Hepatocyte (in vitro differentiated cells): ENCODE data around the gene EIF4G3.
"Not testable (repeated sequence)": the region's sequence is repeated elsewhere in the genome, so short reads cannot be mapped to it uniquely, and the experiment has no call there.

Source experiments
- EZH2phosphoT487 ChIP-seq: fragments of 200-600 bp; sonication (generic); IDR thresholded peaks from one replicate; pipeline ENCODE4 v1.6.1; 2018; ENCODE audit warnings: antibody characterized with exemption, mild to moderate bottlenecking, low read depth, moderate library complexity; ENCODE audit not compliant: unreplicated experiment, severe bottlenecking
- TF ChIP-seq, protein P1 (sequence below): fragments of 200-600 bp; sonication (generic); IDR thresholded peaks from 2 replicates; pipeline ENCODE4 v1.5.1; 2016; ENCODE audit warnings: antibody characterized with exemption, mild to moderate bottlenecking; ENCODE audit not compliant: poor library complexity

DNA sequence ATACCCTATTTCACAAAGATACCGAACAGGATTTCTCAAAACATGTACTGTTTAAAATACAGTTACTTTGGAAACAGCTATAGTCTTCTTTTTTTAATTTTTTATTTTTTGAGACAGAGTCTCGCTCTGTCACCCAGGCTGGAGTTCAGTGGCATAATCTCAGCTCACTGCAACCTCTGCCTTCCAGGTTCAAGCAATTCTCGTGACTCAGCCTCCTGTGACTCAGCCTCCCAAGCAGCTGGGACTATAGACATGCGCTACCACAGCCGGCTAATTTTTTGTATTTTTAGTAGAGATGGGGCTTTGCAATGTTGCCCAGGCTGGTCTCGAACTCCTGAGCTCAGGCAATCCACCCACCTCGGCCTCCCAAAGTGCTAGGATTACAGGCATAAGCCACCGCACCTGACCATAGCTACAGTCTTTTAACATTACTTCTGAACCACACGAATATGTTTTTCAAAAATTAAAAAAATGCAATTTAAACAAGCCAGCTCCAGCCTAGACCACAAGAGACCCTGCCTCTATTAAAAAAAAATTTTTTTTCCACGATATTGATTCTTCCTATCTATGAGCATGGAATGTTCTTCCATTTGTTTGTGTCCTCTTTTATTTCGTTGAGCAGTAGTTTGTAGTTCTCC lies 85.5 kb downstream of the EIF4G3 start:
- TF ChIP-seq EZH2phosphoT487 = not testable (repeated sequence)
- TF ChIP-seq, protein P1, sequence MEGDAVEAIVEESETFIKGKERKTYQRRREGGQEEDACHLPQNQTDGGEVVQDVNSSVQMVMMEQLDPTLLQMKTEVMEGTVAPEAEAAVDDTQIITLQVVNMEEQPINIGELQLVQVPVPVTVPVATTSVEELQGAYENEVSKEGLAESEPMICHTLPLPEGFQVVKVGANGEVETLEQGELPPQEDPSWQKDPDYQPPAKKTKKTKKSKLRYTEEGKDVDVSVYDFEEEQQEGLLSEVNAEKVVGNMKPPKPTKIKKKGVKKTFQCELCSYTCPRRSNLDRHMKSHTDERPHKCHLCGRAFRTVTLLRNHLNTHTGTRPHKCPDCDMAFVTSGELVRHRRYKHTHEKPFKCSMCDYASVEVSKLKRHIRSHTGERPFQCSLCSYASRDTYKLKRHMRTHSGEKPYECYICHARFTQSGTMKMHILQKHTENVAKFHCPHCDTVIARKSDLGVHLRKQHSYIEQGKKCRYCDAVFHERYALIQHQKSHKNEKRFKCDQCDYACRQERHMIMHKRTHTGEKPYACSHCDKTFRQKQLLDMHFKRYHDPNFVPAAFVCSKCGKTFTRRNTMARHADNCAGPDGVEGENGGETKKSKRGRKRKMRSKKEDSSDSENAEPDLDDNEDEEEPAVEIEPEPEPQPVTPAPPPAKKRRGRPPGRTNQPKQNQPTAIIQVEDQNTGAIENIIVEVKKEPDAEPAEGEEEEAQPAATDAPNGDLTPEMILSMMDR = not testable (repeated sequence)
